Upper lobe of right lung (tissue), 1 donor: ENCODE results near the gene C19orf81. TPM values are rescaled to one million over a fixed set of nuclear protein-coding genes. Genes with fewer than 3 reads are reported as not detected.
"Not testable (repeated sequence)": the region's sequence is repeated elsewhere in the genome, so short reads cannot be mapped to it uniquely, and the experiment has no call there.

ENCODE experiments used
- ATAC-seq: fragments of 200-7000 bp; cut with Tn5 transposase; one replicate; pipeline ENCODE4 v1.9.1; 2020; ENCODE audit warnings: mild to moderate bottlenecking, moderate library complexity
- DNase-seq: peaks from one replicate; pipeline ENCODE4 v3.0.0-alpha.2; 2020
- H3K27ac ChIP-seq: fragments of 200-600 bp; one replicate; pipeline ENCODE4 v1.8.0; 2022
- H3K27me3 ChIP-seq: fragments of 200-600 bp; one replicate; pipeline ENCODE4 v1.8.0; 2022; ENCODE audit warnings: mild to moderate bottlenecking
- H3K36me3 ChIP-seq: fragments of 200-600 bp; one replicate; pipeline ENCODE4 v1.8.0; 2022
- H3K4me1 ChIP-seq: fragments of 200-600 bp; one replicate; pipeline ENCODE4 v1.8.0; 2022
- H3K4me3 ChIP-seq: fragments of 200-600 bp; one replicate; pipeline ENCODE4 v1.8.0; 2022; ENCODE audit warnings: mild to moderate bottlenecking
- H3K9me3 ChIP-seq: fragments of 200-600 bp; one replicate; pipeline ENCODE4 v1.8.0; 2022
- CTCF ChIP-seq: fragments of 200-600 bp; IDR thresholded peaks from one replicate; pipeline ENCODE4 v1.8.0; 2022; ENCODE audit warnings: antibody characterized with exemption
- intact Hi-C: fragments of 100-400 bp; cut with DNase I; formaldehyde crosslinking; loops from one replicate; pipeline ENCODE4 v1.11.0; 2022
- total RNA-seq: library from RNA; stranded (reverse); fragmentation: NEBNext Ultra II Directional; extraction: Animal tissue kit (Norgen Biotek cat#: 25700); gene quantifications from one replicate; pipeline ENCODE4 v1.2.1, GENCODE V29; 2021
- donor health status: DM: no; HTN: yes; CAD: no; lungs with severe emphysema.

C19orf81 gene
- total RNA-seq, 1 donor from 2014 or later: 3.9 TPM

GRCh38 chr19:50606059-50606836 lies 43.0 kb upstream of the C19orf81 start:
- not testable (repeated sequence) for H3K27me3 ChIP-seq

GRCh38 chr19:50607388-50607787 lies 41.9 kb upstream of the C19orf81 start:
- Histone ChIP-seq H3K27ac (no peak overlapping the region), H3K9me3 (no peaks in the 10 kb centered on the region), H3K4me3 (no peak overlapping the region), H3K4me1 (no peaks in the 10 kb centered on the region), H3K36me3 (no peaks in the 10 kb centered on the region), H3K27me3 (peaks cover 4% of the 10 kb centered on the region)
- intact Hi-C loops: no loop called here
- DNase-seq (no peak), ATAC-seq (no peak)
- no peak for TF ChIP-seq CTCF

More at GRCh38 chr19:50606059-50606836, 43.0 kb upstream of the C19orf81 start:
- intact Hi-C loops, DNase-seq, H3K9me3 ChIP-seq, H3K4me1 ChIP-seq, H3K4me3 ChIP-seq, H3K27ac ChIP-seq, H3K36me3 ChIP-seq: not testable (repeated sequence)
- peak; percentile 80 for ATAC-seq
- TF ChIP-seq CTCF: peak; percentile 23

GRCh38 chr19:50607874-50608785 lies 41.1 kb upstream of the C19orf81 start:
- H3K9me3 ChIP-seq: no peaks in the 10 kb centered on the region
- intact Hi-C loops: no loop called here
- ATAC-seq: peak; percentile 87

GRCh38 chr19:50612504-50613404 lies 36.5 kb upstream of the C19orf81 start:
- intact Hi-C loops, H3K27ac ChIP-seq, DNase-seq, H3K27me3 ChIP-seq, H3K4me3 ChIP-seq, ATAC-seq, H3K4me1 ChIP-seq, H3K36me3 ChIP-seq, H3K9me3 ChIP-seq: not testable (repeated sequence)

More at GRCh38 chr19:50607874-50608785, 41.1 kb upstream of the C19orf81 start:
- peak; percentile 47 for TF ChIP-seq CTCF
- Histone ChIP-seq H3K27ac (no peak overlapping the region), H3K4me1 (no peaks in the 10 kb centered on the region), H3K27me3 (no peaks in the 10 kb centered on the region), H3K36me3 (no peaks in the 10 kb centered on the region), H3K4me3 (no peak overlapping the region)
- DNase-seq: peak; percentile 94

GRCh38 chr19:50618379-50618778 lies 30.9 kb upstream of the C19orf81 start:
- H3K36me3 ChIP-seq, H3K4me3 ChIP-seq, intact Hi-C loops, H3K9me3 ChIP-seq, DNase-seq, H3K4me1 ChIP-seq, H3K27ac ChIP-seq, H3K27me3 ChIP-seq: not testable (repeated sequence)
- ATAC-seq: peak; percentile 29

GRCh38 chr19:50619184-50619583 lies 30.1 kb upstream of the C19orf81 start:
- H3K9me3 ChIP-seq, H3K4me1 ChIP-seq, H3K4me3 ChIP-seq, H3K36me3 ChIP-seq, DNase-seq, H3K27me3 ChIP-seq, ATAC-seq, intact Hi-C loops, H3K27ac ChIP-seq: not testable (repeated sequence)

- DNase-seq, H3K9me3 ChIP-seq, H3K4me1 ChIP-seq, H3K27ac ChIP-seq, H3K4me3 ChIP-seq, H3K36me3 ChIP-seq, intact Hi-C loops, H3K27me3 ChIP-seq, ATAC-seq: not testable (repeated sequence)
Observed at GRCh38 chr19:50620394-50620906, 28.8 kb upstream of the C19orf81 start.
